Ishikawa (cell line): Measurements from ENCODE around the gene CSNK1D.

Experiments used
- CEBPB ChIP-seq: IDR thresholded peaks from 2 replicates; pipeline ENCODE4 v1.6.1; 2012
- EP300 ChIP-seq: IDR thresholded peaks from 2 replicates; pipeline ENCODE4 v1.6.1; 2012; ENCODE audit warnings: borderline replicate concordance
- FOXM1 ChIP-seq: IDR thresholded peaks from 2 replicates; pipeline ENCODE4 v1.6.1; 2012; ENCODE audit warnings: low read depth, borderline replicate concordance
- RAD21 ChIP-seq: IDR thresholded peaks from 2 replicates; pipeline ENCODE4 v1.6.1; 2012; ENCODE audit warnings: low read depth
- TAF1 ChIP-seq: IDR thresholded peaks from 2 replicates; pipeline ENCODE4 v1.6.1; 2012; ENCODE audit warnings: low read depth, mild to moderate bottlenecking
- TCF12 ChIP-seq: IDR thresholded peaks from 2 replicates; pipeline ENCODE4 v1.6.1; 2012; ENCODE audit warnings: low read depth
- TEAD4 ChIP-seq: IDR thresholded peaks from 2 replicates; pipeline ENCODE4 v1.6.1; 2012
- USF1 ChIP-seq: IDR thresholded peaks from 2 replicates; pipeline ENCODE4 v1.6.1; 2012
- YY1 ChIP-seq: IDR thresholded peaks from 2 replicates; pipeline ENCODE4 v1.6.1; 2012; ENCODE audit warnings: low read depth
- TF ChIP-seq, protein P1 (sequence below): IDR thresholded peaks from 2 replicates; pipeline ENCODE4 v1.6.1; 2012; ENCODE audit warnings: low read depth, mild to moderate bottlenecking

- TF ChIP-seq RAD21: no peak
- TF ChIP-seq EP300: no peak
- no peak for TF ChIP-seq CEBPB
- TF ChIP-seq USF1: no peak
- TF ChIP-seq, protein P1, sequence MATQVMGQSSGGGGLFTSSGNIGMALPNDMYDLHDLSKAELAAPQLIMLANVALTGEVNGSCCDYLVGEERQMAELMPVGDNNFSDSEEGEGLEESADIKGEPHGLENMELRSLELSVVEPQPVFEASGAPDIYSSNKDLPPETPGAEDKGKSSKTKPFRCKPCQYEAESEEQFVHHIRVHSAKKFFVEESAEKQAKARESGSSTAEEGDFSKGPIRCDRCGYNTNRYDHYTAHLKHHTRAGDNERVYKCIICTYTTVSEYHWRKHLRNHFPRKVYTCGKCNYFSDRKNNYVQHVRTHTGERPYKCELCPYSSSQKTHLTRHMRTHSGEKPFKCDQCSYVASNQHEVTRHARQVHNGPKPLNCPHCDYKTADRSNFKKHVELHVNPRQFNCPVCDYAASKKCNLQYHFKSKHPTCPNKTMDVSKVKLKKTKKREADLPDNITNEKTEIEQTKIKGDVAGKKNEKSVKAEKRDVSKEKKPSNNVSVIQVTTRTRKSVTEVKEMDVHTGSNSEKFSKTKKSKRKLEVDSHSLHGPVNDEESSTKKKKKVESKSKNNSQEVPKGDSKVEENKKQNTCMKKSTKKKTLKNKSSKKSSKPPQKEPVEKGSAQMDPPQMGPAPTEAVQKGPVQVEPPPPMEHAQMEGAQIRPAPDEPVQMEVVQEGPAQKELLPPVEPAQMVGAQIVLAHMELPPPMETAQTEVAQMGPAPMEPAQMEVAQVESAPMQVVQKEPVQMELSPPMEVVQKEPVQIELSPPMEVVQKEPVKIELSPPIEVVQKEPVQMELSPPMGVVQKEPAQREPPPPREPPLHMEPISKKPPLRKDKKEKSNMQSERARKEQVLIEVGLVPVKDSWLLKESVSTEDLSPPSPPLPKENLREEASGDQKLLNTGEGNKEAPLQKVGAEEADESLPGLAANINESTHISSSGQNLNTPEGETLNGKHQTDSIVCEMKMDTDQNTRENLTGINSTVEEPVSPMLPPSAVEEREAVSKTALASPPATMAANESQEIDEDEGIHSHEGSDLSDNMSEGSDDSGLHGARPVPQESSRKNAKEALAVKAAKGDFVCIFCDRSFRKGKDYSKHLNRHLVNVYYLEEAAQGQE: no peak
- TF ChIP-seq TEAD4: no peak
- no peak for TF ChIP-seq TCF12
- no peak for TF ChIP-seq FOXM1
- TF ChIP-seq TAF1: no peak
- no peak for TF ChIP-seq YY1
These were observed 16.0 kb downstream of the CSNK1D start for GRCh38 chr17:82257473-82257872.
